GM18502 (cell line): Measurements from ENCODE around the gene NOTCH4.

Experiments
- ATAC-seq: cut with Tn5 transposase; IDR thresholded peaks from one replicate; pipeline ENCODE4 v1.9.1; 2021; ENCODE audit warnings: mild to moderate bottlenecking; ENCODE audit not compliant: unreplicated experiment, poor library complexity

Gene NOTCH4

DNA sequence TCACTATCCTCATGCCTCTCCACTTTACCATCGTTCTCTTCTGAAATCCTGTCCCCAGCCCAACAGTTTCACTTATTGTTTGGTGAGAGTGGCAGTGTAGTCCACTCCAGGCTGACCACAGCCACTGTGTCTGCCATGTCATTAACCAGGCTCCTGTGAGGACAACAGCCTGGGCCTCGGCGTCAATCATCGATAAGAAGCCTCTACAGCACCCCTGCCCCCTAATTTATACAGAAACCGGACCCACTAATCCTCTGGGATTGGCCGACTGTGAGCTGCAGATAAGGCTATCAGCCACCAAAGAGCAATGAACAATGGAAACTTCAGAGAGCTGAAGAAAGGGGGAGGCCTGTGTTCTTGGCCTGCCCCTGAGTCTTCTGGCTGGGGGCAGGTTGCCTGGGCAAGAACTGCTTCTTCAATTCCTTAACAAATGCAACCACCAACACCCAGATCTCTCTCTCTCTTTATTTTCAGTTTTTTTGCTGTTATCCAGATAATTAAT is 56.1 kb downstream of the NOTCH4 start:
- no peak for ATAC-seq

DNA sequence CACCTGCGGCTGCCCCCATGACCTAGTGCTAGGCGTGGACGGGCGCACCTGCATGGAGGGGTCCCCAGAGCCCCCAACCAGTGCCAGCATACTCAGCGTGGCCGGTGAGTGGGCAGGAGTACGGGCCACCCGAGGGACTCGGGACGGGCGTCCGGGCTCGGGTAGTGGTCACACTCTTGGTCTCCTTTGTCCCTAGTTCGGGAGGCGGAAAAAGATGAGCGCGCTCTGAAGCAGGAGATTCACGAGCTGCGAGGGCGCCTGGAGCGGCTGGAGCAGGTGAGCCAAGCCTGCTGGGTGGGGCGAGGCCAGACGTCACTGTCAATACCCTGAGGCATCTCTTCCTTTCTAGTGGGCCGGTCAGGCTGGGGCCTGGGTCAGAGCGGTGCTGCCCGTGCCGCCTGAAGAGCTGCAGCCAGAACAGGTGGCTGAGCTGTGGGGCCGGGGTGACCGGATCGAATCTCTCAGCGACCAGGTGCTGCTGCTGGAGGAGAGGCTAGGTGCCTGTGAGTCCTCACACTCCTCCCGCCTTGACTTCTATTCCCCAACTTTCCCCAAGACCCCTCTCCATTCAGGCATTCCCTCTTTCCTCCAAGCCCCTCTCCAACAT is 56.6 kb downstream of the NOTCH4 start:
- no peak for ATAC-seq

GRCh38 chr6:32166411-32167061 is 57.3 kb downstream of the NOTCH4 start:
- ATAC-seq, result no peak

DNA sequence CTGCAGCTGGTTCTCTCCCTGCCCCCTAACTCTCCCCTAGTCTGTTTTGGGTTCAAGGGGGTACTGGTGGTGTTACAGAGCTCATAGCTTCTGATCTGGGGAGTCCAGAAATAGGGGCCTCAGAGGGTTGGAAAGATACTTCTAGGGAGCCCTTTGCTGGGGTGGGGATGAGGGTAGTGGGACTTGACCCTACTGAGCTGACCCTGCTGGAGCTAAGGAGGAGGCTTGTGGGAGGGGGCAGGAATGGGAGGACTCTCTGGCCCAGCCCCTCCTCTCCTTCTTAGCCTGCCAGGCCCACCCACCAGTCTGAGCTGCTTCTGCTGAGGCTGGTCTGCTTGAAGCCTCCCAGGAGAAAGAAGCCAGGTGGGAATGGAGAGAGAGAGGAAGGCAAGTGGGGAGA is 59.6 kb downstream of the NOTCH4 start, which contains the start of gene EGFL8:
Gene EGFL8 (plus strand): TSS at position 301 of the 400 bp plus-strand sequence. CDS start 1,571 bp downstream, outside the sequence.
- no peak for ATAC-seq

DNA sequence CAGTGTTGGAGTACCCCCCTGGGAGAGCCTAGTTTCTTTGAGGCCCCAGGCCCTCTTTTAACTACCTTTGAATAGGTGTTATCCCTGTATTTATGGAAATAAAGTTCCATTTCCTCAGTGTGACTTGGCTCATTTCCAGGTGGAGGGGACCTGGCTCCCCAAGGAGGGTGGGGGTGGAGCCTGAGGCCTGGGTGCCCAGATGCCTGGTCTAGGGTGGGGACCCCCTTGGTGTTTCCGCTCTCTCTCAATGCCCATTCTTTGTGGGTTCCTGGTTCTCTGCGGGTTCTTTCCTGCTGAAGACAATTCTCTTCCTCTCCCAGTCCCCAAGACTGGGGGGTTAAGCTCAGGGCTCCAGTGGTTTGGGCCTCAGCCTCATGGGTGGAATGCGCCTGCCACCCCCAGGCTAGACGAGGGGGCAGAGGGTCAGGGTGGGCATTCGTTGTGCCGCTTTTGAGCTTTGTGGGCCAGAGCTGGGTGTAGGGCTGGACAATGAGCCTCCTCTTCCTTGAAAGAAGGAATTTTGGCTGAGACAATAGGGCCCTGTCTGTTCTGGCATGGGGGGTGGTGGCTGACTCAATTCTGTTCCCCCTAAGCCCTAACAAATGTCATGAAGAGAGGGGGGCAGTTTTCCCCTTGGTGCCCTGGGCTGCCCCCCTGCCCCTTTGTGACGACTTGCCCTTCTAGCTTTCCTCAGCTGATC is 60.2 kb downstream of the NOTCH4 start:
- no peak for ATAC-seq

DNA sequence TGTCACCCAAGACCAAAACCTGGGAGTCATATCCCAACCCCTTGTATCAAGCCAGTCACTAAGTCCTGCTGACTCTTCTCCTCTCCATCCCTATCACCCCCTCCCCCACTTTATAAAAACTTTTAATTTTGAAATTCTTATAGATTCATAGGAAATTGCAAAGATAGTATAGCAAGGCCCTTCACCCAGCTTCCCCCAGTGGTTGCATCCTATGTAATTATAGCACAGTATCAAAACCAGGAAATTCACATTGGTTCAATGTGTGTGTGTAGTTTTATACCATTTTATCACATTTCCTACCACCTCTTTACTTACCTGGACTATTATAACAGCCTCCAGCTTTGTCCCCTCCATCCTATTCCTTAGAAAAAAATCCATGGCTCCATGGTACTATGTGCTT is 65.8 kb downstream of the NOTCH4 start:
- ATAC-seq, result no peak

GRCh38 chr6:32156891-32157290 is 67.0 kb downstream of the NOTCH4 start:
- no peak for ATAC-seq

- no peak for ATAC-seq
These were observed 69.2 kb downstream of the NOTCH4 start for GRCh38 chr6:32154514-32155161.

DNA sequence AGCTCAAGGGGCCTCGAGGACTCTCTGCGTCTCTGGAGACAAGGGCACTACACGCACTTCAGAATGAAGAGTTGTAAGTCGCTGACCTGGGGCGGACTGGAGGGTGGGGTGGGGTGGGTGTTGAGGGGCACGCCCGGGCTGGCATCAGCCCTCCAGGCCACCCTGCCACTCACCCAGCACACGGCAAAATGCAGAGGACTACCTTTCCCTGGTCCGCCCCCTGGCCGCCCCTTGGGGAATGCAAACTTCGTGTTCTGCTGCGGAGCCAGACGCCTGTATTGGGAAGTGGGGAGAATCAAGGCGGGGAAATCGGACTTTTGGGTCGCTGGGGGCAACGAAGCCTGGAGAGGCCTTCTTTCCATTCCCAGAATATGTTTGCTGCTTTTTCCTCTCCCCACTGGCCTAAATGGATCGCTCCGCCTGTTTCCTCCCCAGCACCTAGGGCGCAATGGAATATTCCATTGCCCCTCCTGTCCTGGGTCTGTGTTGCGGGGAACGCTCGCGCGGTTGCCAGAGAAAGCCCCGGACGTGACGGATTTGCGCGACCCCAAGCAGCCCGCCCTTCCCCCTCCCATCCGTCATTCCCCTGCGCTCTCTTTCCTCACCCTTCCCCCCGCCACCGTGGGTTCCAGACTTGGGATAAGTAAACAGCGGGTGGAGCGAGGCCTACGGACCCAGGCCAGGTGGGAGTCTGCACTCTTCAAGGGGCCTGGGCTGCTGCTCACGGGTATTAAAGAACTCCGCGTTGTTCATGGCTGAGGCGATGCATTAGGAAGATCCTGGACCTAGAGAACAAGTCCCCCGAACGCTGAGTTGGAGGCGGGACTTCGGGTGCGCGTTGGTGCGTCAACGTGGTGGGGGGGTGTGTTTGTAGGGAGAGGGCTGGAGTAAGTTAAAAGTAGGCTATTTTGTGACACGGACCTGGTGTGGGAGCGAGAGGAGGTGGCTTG is 70.0 kb downstream of the NOTCH4 start, which contains the start of gene PPT2:
Gene PPT2 (plus strand): TSS at position 578 of the 950 bp plus-strand sequence. CDS start 454 bp downstream, outside the sequence.
- ATAC-seq, result no peak

DNA sequence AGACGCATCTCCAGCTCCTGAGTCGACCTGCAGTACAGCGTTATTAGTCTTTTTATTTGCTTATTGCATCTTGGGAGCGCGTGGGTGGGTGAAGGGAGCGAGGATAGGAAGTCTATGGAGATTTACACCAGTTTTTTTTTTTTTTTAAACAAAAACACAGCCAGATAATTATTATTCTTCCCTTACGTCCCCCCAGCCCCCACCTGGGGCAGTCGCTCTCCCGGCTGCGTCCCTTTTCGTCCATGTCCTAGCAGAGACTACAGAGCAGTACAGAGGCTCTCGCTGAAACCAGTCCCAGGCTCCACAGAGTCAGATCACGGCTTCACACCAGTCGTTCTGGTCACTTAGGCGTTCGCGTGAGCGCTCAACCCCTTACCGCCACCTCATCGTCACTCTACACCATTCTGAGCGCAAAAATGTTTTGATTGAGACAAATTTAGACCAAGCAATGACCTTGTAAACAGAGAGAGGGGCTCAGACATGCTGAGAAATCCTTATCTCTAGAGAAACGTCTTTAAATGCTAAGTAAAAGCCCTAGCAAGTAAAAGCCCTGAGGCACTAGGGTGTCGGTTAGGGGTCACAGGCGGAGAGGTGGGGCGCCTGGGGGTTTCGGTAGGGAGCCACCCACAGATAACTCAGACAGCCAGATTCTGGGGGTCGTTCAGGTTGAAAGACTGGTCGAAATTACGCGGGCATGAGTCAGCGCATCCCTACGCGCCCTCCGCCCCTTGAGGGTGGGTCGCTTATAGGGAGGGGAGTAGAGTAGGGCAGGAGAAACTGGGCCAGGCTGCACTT is 70.9 kb downstream of the NOTCH4 start:
- no peak for ATAC-seq

DNA sequence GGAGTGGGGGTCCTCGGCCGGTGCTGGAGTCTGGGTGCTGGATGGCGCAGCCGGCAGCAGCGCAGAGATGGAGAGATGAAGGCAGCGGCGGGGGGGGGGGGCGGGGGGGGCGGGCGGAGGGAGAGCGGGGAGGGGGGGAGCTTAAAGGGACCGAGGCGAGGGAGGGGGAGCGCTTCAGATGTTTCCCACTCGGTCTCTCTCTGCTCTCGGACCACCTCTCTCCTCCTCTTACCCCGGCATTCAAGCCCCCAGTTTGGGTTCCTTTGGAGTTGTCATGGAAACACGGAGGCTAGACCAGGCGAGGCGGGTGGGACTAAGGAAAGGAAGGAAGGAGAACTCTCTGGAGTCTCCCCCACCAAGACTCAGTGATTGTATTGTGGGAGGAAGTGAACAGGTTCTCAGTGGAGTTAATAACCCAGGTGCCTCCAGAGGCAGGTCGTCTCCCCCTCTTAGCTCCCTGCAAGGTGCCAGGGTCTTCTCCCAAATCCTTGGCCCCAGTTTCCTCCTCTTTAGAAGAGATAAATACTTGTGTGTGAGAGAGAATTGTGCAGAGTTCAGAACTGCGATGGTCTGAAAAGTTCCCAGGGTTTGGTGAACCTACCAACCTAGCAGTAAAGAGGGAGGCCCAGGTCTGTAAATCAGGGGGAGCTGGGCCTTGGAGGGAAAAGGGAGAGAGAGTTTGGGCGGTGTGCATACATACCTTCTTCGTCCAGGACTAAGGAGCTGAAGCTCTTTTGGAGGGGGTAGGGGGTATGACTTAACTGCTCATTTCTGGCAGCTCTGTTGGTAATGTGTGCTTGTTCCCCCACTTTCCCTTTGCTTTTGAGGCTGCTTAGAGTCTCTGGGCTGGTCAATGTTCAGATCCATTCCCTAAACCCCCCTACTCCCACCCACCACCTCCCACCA is 71.8 kb downstream of the NOTCH4 start, which contains the start of gene PRRT1:
Gene PRRT1 (minus strand): TSS at position 77 of the 906 bp plus-strand sequence. CDS start 112 bp downstream, outside the sequence.
- ATAC-seq, result no peak

GRCh38 chr6:32151181-32151862 is 72.5 kb downstream of the NOTCH4 start:
- ATAC-seq, result no peak

DNA sequence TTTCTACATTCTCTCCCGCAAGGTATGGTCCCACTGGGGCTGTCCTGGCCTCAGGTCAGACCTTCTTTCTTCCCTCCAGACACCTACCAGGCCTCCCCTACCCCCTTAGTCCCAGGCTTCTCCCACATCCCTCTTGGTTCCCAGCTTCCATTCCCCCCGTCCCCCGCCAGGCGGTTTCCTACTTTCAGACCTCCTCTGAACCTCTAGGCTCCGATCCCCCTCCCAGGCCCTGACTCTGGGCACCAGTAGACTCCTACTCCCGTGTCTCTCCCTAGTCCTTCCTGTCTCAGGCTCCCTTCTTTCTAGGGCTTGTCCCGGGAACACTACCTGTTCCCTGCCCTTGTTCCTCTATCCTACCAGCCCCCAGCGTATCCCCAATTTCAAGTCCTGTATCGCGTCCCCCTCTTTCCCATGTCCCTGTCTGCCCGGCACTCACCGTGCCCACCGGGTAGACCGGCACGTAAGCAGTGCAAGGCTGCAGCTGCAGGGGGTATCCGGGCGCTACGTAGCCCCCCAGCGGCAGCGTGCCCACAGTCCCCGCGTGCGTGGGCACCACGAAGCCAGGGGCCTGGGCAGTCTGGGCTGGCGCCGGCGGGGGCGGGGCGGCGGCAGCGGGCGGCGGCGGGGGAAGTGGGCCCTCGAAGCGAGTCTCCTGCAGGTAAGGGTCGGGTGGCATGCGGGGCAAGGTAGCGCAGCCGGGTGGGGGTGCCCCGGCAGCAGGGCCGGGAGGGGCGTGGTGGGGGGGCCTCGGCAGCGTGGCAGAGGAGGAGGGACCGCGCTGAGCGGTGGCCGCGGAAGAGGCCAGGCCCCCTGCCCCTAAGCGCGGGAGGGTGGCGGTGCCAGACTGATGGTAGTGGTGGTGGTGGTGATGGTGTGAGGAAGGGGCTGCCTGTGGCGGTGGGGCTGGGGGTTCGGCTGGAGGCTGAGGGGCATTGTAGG is 73.7 kb downstream of the NOTCH4 start:
- no peak for ATAC-seq

DNA sequence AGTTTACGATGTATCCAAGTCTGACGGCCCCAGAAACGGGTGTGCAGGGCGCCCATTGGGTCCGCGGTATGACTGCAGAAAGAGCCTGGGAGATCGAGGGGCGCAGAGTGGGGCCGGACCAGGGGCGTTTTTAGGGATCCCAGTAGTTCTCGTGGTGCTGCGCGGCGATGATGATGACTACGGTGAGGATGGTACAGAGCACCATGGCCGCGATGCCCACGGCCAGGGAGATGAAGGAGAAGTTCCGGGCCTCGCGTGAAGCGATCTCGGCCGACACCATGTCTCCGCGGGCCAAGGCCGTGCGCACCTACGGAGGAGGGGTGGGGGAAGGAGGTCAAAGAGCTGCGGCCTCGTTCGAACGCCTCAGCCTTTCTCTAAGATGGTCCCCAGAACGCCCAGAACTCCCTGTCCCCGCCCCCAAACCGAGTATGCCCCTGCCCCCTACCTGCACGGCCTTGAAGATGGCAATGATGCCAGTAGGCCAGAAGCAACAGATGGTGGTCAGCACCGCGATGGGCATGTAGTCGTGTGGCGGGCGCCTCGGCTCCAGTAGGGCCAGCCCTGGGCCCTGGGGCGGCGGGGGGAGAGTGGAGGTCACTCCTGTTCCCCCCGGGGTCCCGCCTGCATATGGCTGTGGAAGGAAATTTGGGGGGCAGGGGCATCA is 74.6 kb downstream of the NOTCH4 start:
- ATAC-seq, result no peak

DNA sequence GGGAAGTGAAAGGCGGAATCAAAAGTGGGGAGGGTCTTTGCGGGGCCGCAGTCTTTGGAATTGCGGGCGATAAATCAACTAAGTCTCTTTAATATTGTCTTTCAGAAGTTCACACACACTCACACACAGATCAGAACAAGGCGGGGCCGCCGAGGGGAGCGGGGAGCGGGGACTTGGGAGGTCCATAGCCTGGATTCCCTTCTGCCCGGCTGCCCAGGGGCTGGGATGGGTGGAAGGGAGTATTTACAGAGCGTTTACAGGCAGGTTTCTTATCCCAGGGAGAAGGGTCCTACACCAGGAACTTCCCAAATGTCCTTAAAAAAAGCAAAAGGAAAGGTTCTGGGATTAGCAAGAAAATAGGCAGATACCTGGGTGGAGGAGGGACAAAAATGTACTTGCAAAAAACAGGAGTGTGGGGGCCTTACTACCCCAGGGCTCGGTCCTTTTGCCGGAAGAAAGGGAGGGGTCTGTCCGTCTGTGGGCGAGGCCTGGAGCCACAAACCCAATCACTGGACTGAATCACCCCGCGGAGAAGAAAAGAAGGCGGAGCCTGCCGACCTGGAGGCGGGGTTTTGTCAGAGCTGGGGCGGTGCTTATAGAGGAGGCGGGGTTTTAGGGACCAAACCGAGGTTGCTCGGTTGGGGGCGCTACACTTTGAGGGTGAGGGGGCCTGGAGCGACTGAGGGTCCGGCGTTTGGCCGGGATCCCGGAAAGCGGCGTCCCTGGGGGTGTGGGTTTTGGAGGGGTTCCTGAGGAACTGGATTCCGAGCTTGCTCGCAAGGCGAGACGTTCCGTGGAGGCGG is 75.4 kb downstream of the NOTCH4 start:
- no peak for ATAC-seq
